Measurements from ENCODE around the gene PPP1R10.

GRCh38 chr6:30555816-30556065 lies 61.3 kb downstream of the PPP1R10 start:
- TF ChIP-seq CTCF (IDR thresholded peaks at IDR 0.05; ENCODE audit: low read length) (no peak), EZH2 (optimal IDR thresholded peaks at IDR 0.05; ENCODE audit: low read depth, low read length) (no peak), EZH2phosphoT487 (IDR thresholded peaks at IDR 0.05; ENCODE audit: low read length) (no peak)
